Smooth muscle cell (in vitro differentiated cells): ENCODE results near the gene NEURL1B. TPM values are rescaled to one million over a fixed set of nuclear protein-coding genes. Genes with fewer than 3 reads are reported as not detected.

ENCODE experiments used
- DNase-seq: peaks from one replicate; lab custom pipeline; 2025; ENCODE audit not compliant: unreplicated experiment; lab: John Stamatoyannopoulos, UW
- H2AFZ ChIP-seq: fragments of 200-600 bp; sonication (generic); 2 replicates; pipeline ENCODE4 v1.6.0; 2016; ENCODE audit warnings: antibody characterized with exemption, low read depth, mild to moderate bottlenecking
- H3F3A ChIP-seq: fragments of 200-600 bp; sonication (generic); 2 replicates; pipeline ENCODE4 v1.6.0; 2017; ENCODE audit warnings: antibody characterized with exemption, low read depth
- H3K27ac ChIP-seq: fragments of 200-600 bp; sonication (generic); 2 replicates; pipeline ENCODE4 v1.5.1; 2016; ENCODE audit warnings: low read depth, mild to moderate bottlenecking
- H3K27me3 ChIP-seq: fragments of 200-600 bp; sonication (generic); 2 replicates; pipeline ENCODE4 v1.6.1; 2016; ENCODE audit warnings: low read depth, mild to moderate bottlenecking
- H3K36me3 ChIP-seq: fragments of 200-600 bp; sonication (generic); 2 replicates; pipeline ENCODE4 v1.5.1; 2016; ENCODE audit warnings: low read depth
- H3K4me1 ChIP-seq: fragments of 200-600 bp; sonication (generic); 2 replicates; pipeline ENCODE4 v1.5.1; 2016; ENCODE audit warnings: low read depth
- H3K4me2 ChIP-seq: fragments of 200-600 bp; sonication (generic); 2 replicates; pipeline ENCODE4 v1.6.0; 2016; ENCODE audit warnings: mild to moderate bottlenecking
- H3K4me3 ChIP-seq: fragments of 200-600 bp; sonication (generic); 2 replicates; pipeline ENCODE4 v1.5.1; 2016; ENCODE audit warnings: mild to moderate bottlenecking
- H3K79me2 ChIP-seq: fragments of 200-600 bp; sonication (generic); 2 replicates; pipeline ENCODE4 v1.6.0; 2016; ENCODE audit warnings: low read depth, mild to moderate bottlenecking
- H3K9ac ChIP-seq: fragments of 200-600 bp; sonication (generic); 2 replicates; pipeline ENCODE4 v1.6.0; 2016; ENCODE audit warnings: low read depth
- H3K9me3 ChIP-seq: fragments of 200-600 bp; sonication (generic); replicated peaks from 2 replicates; pipeline ENCODE4 v1.5.1; 2016; ENCODE audit warnings: low read depth
- H4K20me1 ChIP-seq: fragments of 200-600 bp; sonication (generic); 2 replicates; pipeline ENCODE4 v1.6.0; 2016; ENCODE audit warnings: low read depth
- WGBS: methylation state at CpG from one replicate; pipeline ENCODE4 v1.1.7; 2016; ENCODE audit warnings: low lambda C conversion rate; 5-methylcytosine and 5-hydroxymethylcytosine counted together
- polyA plus RNA-seq: library from polyadenylated mRNA; unstranded; fragments of >200 nt; fragmentation: Nextera tagmentation; extraction: Ambion mirVana; gene quantifications from 2 replicates; pipeline ENCODE4 v1.2.1, GENCODE V29; 2016
- total RNA-seq: library from RNA; depleted of rRNA; stranded (reverse); fragments of >200 nt; gene quantifications from 2 replicates; pipeline ENCODE4 v1.2.3, GENCODE V29; 2014
- TF ChIP-seq, protein P1 (sequence below): fragments of 200-600 bp; sonication (generic); IDR thresholded peaks from 2 replicates; pipeline ENCODE4 v1.5.1; 2017; ENCODE audit warnings: borderline replicate concordance, mild to moderate bottlenecking, antibody characterized with exemption; ENCODE audit not compliant: insufficient read depth, poor library complexity, severe bottlenecking

NEURL1B gene
- total and polyA plus RNA-seq, 2 experiments from 2014 or later, result 3.7 to 10.0 TPM

DNA sequence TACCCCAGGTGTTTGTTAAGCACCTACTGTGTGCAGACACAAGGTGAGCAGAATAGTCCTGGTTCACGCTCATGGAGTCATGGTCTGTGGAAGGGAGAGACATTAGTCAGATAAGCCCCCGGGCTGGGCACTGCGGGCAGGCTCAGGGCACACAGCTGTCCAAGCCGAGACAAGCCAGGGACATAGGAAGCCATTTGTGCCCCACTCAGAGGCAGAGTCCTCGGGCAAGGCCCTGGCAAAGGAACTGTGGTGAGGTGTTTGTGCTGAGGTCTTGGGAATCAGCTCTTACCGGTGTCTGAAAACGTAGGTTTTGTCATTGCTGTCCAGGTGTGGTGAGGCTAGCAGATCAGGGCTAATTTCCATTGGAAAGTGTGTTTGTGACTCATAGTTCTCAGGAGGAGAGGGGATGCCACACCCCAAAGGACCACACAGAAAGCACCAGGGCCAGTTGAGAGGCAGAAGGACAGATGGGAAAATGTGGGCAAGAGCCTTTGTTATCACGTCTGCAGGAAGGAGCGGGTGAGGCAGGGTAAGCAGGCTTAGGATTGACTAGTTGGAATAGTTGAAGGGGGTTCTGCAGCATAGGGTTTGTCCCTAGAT, 46.1 kb upstream of the NEURL1B start:
- Histone ChIP-seq H3K4me3 (no peak overlapping the region), H2AFZ (no peak overlapping the region), H3K27me3 (no peaks in the 10 kb centered on the region), H3K4me2 (no peak overlapping the region), H3K79me2 (no peaks in the 10 kb centered on the region), H3F3A (no peaks in the 10 kb centered on the region), H3K9ac (no peak overlapping the region), H3K27ac (no peak overlapping the region), H4K20me1 (no peaks in the 10 kb centered on the region), H3K9me3 (no peaks in the 10 kb centered on the region), H3K4me1 (no peaks in the 10 kb centered on the region), H3K36me3 (no peaks in the 10 kb centered on the region)
- TF ChIP-seq, protein P1, sequence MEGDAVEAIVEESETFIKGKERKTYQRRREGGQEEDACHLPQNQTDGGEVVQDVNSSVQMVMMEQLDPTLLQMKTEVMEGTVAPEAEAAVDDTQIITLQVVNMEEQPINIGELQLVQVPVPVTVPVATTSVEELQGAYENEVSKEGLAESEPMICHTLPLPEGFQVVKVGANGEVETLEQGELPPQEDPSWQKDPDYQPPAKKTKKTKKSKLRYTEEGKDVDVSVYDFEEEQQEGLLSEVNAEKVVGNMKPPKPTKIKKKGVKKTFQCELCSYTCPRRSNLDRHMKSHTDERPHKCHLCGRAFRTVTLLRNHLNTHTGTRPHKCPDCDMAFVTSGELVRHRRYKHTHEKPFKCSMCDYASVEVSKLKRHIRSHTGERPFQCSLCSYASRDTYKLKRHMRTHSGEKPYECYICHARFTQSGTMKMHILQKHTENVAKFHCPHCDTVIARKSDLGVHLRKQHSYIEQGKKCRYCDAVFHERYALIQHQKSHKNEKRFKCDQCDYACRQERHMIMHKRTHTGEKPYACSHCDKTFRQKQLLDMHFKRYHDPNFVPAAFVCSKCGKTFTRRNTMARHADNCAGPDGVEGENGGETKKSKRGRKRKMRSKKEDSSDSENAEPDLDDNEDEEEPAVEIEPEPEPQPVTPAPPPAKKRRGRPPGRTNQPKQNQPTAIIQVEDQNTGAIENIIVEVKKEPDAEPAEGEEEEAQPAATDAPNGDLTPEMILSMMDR, result no peak
- 83% methylated on average over 9 of the region's 9 CpGs for WGBS
- DNase-seq, result no peak

DNA sequence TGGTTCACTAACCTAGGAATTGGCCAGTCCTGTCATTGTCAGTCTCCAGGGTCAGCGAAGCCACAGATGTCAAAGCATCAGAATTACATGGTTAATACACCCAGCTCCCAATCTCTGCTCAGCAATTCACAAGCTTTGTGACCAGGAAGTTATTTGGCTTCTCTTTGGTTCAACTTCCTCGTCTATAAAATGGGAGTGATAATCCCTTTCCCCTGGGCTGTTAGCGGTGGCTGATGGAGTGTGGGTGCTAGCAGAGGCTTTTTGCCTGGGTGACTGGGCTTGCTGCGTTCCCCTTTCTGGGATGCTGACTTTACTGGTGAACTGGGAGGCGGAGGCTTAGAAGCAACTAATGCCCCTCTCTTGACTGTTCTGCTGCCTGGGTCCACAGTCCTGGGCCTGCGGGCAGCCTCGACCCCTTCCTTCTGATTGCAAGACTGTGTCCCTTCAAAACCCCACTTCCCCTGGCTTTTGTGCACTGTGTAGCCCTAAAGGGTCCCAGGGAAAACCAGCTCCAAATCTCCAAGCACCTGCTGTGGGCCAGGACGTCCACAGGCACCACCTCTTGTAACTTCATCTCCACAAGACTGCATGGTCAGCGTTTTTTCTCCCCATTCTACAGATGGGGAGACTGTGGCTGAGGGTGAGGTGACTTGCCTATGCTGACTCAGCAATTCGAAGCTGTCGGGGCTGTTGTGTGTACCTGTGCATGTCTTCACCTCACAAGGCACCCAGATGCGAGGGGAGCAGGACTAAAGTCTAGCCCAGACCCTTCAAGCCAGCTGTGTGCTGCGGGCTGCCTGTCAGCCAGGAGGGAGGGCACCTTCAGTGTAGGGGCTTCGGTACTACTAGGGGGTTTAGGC, 45.2 kb upstream of the NEURL1B start:
- H3K27ac ChIP-seq, result no peak overlapping the region
- H3K9me3 ChIP-seq, result no peaks in the 10 kb centered on the region
- no peak overlapping the region for H2AFZ ChIP-seq
- TF ChIP-seq, protein P1, result no peak
- no peaks in the 10 kb centered on the region for H3K36me3 ChIP-seq
- DNase-seq, result no peak
- no peaks in the 10 kb centered on the region for H3F3A ChIP-seq
- H3K4me3 ChIP-seq, result no peak overlapping the region
- no peak overlapping the region for H3K9ac ChIP-seq
- no peaks in the 10 kb centered on the region for H3K79me2 ChIP-seq
- H4K20me1 ChIP-seq, result no peaks in the 10 kb centered on the region
- no peak overlapping the region for H3K4me2 ChIP-seq
- WGBS, result 73% methylated on average over 14 of the region's 14 CpGs
- no peaks in the 10 kb centered on the region for H3K27me3 ChIP-seq
- no peaks in the 10 kb centered on the region for H3K4me1 ChIP-seq

DNA sequence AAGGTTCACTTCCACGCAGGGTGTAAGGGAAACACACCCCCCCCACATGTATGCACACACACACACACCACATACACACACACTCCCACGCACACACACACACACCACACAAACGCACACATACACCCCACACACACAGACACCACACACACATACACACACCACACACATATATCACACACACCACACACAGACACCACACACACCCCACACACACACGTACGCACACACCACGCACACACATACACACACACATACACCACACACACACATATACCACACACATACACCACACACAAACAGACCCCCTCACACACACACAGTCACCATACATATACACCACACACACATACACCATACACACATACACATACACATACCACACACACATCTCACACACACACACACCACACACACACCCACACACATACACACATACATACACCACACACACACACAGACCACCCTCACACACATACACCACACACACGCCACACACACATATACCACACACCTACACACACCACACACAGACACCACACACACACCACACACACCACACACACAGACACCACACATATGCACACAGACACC, 44.3 kb upstream of the NEURL1B start:
- H3K27ac ChIP-seq, result no peak overlapping the region
- no peaks in the 10 kb centered on the region for H3K9me3 ChIP-seq
- TF ChIP-seq, protein P1, result no peak
- no peaks in the 10 kb centered on the region for H3K36me3 ChIP-seq
- H3K4me1 ChIP-seq, result no peaks in the 10 kb centered on the region
- H2AFZ ChIP-seq, result no peak overlapping the region
- WGBS, result 89% methylated on average over 4 of the region's 7 CpGs
- no peak overlapping the region for H3K4me3 ChIP-seq
- no peaks in the 10 kb centered on the region for H3K79me2 ChIP-seq
- H3K9ac ChIP-seq, result no peak overlapping the region
- no peaks in the 10 kb centered on the region for H3K27me3 ChIP-seq
- no peak overlapping the region for H3K4me2 ChIP-seq
- DNase-seq, result no peak
- no peaks in the 10 kb centered on the region for H3F3A ChIP-seq
- H4K20me1 ChIP-seq, result no peaks in the 10 kb centered on the region
